ENCODE results near the gene CCR6. TPM values are rescaled to one million over a fixed set of nuclear protein-coding genes. Genes with fewer than 3 reads are reported as not detected.

The CCR6 gene
- total and polyA plus RNA-seq, 10 of the 15 experiments (the other 5 are each of a cell fraction or from before 2014, with no cell fraction given), result 2.2 to 7.6 (median 6.7) TPM

- TF ChIP-seq CEBPB (IDR thresholded peaks at IDR 0.05; ENCODE audit: borderline replicate concordance in 1 of 2, low read depth in 2 of 2, low read length in 2 of 2) (no peak), HSF1 (IDR thresholded peaks at IDR 0.05; ENCODE audit: low read depth, low read length) (no peak; the same call in 1 of the 2 replicates), SMAD5 (IDR thresholded peaks at IDR 0.05; ENCODE audit: low read depth) (no peak), MTA2 (IDR thresholded peaks at IDR 0.05; ENCODE audit: low read depth) (peak; percentile 85), BCL11A (IDR thresholded peaks at IDR 0.05; ENCODE audit: low read depth, low read length) (peak; percentile 90), IRF4 (IDR thresholded peaks at IDR 0.05; ENCODE audit: low read depth, low read length) (peak; percentile 95), NFXL1 (IDR thresholded peaks at IDR 0.05; ENCODE audit: borderline replicate concordance) (no peak), PML (IDR thresholded peaks at IDR 0.05; ENCODE audit: low read length) (peak; percentile 62; the same call in 1 of the 2 replicates), NFYA (IDR thresholded peaks at IDR 0.05; ENCODE audit: borderline replicate concordance, low read depth, low read length) (no peak), TCF12 (IDR thresholded peaks at IDR 0.05; ENCODE audit: low read depth, low read length) (peak; percentile 73), FOXK2 (IDR thresholded peaks at IDR 0.05) (no peak), CEBPZ (IDR thresholded peaks at IDR 0.05; ENCODE audit: low read depth, low read length) (no peak), RFX5 (IDR thresholded peaks at IDR 0.05; ENCODE audit: low read depth, low read length) (no peak), ZNF622 (IDR thresholded peaks at IDR 0.05) (no peak), NR2C1 (IDR thresholded peaks at IDR 0.05) (no peak)
- TF ChIP-seq, protein P1, sequence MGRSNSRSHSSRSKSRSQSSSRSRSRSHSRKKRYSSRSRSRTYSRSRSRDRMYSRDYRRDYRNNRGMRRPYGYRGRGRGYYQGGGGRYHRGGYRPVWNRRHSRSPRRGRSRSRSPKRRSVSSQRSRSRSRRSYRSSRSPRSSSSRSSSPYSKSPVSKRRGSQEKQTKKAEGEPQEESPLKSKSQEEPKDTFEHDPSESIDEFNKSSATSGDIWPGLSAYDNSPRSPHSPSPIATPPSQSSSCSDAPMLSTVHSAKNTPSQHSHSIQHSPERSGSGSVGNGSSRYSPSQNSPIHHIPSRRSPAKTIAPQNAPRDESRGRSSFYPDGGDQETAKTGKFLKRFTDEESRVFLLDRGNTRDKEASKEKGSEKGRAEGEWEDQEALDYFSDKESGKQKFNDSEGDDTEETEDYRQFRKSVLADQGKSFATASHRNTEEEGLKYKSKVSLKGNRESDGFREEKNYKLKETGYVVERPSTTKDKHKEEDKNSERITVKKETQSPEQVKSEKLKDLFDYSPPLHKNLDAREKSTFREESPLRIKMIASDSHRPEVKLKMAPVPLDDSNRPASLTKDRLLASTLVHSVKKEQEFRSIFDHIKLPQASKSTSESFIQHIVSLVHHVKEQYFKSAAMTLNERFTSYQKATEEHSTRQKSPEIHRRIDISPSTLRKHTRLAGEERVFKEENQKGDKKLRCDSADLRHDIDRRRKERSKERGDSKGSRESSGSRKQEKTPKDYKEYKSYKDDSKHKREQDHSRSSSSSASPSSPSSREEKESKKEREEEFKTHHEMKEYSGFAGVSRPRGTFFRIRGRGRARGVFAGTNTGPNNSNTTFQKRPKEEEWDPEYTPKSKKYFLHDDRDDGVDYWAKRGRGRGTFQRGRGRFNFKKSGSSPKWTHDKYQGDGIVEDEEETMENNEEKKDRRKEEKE (IDR thresholded peaks at IDR 0.05), result no peak
- TF ChIP-seq, protein P2, sequence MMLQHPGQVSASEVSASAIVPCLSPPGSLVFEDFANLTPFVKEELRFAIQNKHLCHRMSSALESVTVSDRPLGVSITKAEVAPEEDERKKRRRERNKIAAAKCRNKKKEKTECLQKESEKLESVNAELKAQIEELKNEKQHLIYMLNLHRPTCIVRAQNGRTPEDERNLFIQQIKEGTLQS (IDR thresholded peaks at IDR 0.05; ENCODE audit: borderline replicate concordance, extremely low read depth, low read depth, low read length), result no peak
- TF ChIP-seq, protein P3, sequence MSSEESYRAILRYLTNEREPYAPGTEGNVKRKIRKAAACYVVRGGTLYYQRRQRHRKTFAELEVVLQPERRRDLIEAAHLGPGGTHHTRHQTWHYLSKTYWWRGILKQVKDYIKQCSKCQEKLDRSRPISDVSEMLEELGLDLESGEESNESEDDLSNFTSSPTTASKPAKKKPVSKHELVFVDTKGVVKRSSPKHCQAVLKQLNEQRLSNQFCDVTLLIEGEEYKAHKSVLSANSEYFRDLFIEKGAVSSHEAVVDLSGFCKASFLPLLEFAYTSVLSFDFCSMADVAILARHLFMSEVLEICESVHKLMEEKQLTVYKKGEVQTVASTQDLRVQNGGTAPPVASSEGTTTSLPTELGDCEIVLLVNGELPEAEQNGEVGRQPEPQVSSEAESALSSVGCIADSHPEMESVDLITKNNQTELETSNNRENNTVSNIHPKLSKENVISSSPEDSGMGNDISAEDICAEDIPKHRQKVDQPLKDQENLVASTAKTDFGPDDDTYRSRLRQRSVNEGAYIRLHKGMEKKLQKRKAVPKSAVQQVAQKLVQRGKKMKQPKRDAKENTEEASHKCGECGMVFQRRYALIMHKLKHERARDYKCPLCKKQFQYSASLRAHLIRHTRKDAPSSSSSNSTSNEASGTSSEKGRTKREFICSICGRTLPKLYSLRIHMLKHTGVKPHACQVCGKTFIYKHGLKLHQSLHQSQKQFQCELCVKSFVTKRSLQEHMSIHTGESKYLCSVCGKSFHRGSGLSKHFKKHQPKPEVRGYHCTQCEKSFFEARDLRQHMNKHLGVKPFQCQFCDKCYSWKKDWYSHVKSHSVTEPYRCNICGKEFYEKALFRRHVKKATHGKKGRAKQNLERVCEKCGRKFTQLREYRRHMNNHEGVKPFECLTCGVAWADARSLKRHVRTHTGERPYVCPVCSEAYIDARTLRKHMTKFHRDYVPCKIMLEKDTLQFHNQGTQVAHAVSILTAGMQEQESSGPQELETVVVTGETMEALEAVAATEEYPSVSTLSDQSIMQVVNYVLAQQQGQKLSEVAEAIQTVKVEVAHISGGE (CRISPR knock-in tag; IDR thresholded peaks at IDR 0.05), result no peak
These were observed 27.9 kb upstream of the CCR6 start (continued) for GRCh38 chr6:167094820-167095637.

Data from GM12878 (cell line).